Hepatocyte (in vitro differentiated cells): Measurements from ENCODE around the gene GRB10. TPM values are rescaled to one million over a fixed set of nuclear protein-coding genes. Genes with fewer than 3 reads are reported as not detected.

Experiments used
- DNase-seq: peaks from one replicate; pipeline ENCODE4 v3.0.0-alpha.2; 2016; ENCODE audit warnings: low spot score
- H2AFZ ChIP-seq: fragments of 200-600 bp; sonication (generic); 2 replicates; pipeline ENCODE4 v1.6.0; 2016; ENCODE audit warnings: antibody characterized with exemption, mild to moderate bottlenecking
- H3K27ac ChIP-seq: fragments of 200-600 bp; sonication (generic); 2 replicates; pipeline ENCODE4 v1.5.1; 2016; ENCODE audit warnings: mild to moderate bottlenecking
- H3K27me3 ChIP-seq: fragments of 200-600 bp; sonication (generic); 2 replicates; pipeline ENCODE4 v1.6.1; 2016
- H3K36me3 ChIP-seq: fragments of 200-600 bp; sonication (generic); replicated peaks from 2 replicates; pipeline ENCODE4 v1.5.1; 2016; ENCODE audit warnings: low read depth; ENCODE audit not compliant: insufficient read depth
- H3K4me1 ChIP-seq: fragments of 200-600 bp; sonication (generic); 2 replicates; pipeline ENCODE4 v1.5.1; 2016; ENCODE audit warnings: mild to moderate bottlenecking, moderate library complexity; ENCODE audit not compliant: insufficient read depth
- H3K4me2 ChIP-seq: fragments of 200-600 bp; sonication (generic); 2 replicates; pipeline ENCODE4 v1.6.0; 2016
- H3K4me3 ChIP-seq: fragments of 200-600 bp; sonication (generic); 2 replicates; pipeline ENCODE4 v1.5.1; 2016; ENCODE audit warnings: mild to moderate bottlenecking
- H3K79me2 ChIP-seq: fragments of 200-600 bp; sonication (generic); 2 replicates; pipeline ENCODE4 v1.6.0; 2017; ENCODE audit warnings: mild to moderate bottlenecking
- H3K9me2 ChIP-seq: fragments of 200-600 bp; sonication (generic); replicated peaks from 2 replicates; pipeline ENCODE4 v1.6.0; 2017; ENCODE audit warnings: mild to moderate bottlenecking; ENCODE audit not compliant: insufficient read depth
- H3K9me3 ChIP-seq: fragments of 200-600 bp; sonication (generic); 2 replicates; pipeline ENCODE4 v1.5.1; 2016; ENCODE audit warnings: low read depth, mild to moderate bottlenecking
- H4K20me1 ChIP-seq: fragments of 200-600 bp; sonication (generic); 2 replicates; pipeline ENCODE4 v1.6.0; 2016; ENCODE audit warnings: mild to moderate bottlenecking; ENCODE audit not compliant: insufficient read depth, poor library complexity, severe bottlenecking
- EZH2 ChIP-seq: fragments of 200-600 bp; sonication (generic); IDR thresholded peaks from 2 replicates; pipeline ENCODE4 v1.6.1; 2016; ENCODE audit warnings: antibody characterized with exemption, mild to moderate bottlenecking, borderline replicate concordance
- EZH2phosphoT487 ChIP-seq: fragments of 200-600 bp; sonication (generic); IDR thresholded peaks from one replicate; pipeline ENCODE4 v1.6.1; 2018; ENCODE audit warnings: antibody characterized with exemption, mild to moderate bottlenecking, low read depth, moderate library complexity; ENCODE audit not compliant: unreplicated experiment, severe bottlenecking
- WGBS: methylation state at CpG from one replicate; pipeline ENCODE4 v1.1.6; 2016; ENCODE audit warnings: low lambda C conversion rate; ENCODE audit errors: missing lambda C conversion rate; 5-methylcytosine and 5-hydroxymethylcytosine counted together
- polyA plus RNA-seq: library from polyadenylated mRNA; unstranded; fragments of >200 nt; fragmentation: Nextera tagmentation; extraction: Ambion mirVana; gene quantifications from 2 replicates; pipeline ENCODE4 v1.2.1, GENCODE V29; 2016
- total RNA-seq: library from RNA; depleted of rRNA; stranded (reverse); fragments of >200 nt; gene quantifications from 2 replicates; pipeline ENCODE4 v1.2.3, GENCODE V29; 2014
- TF ChIP-seq, protein P1 (sequence below): fragments of 200-600 bp; sonication (generic); IDR thresholded peaks from 2 replicates; pipeline ENCODE4 v1.5.1; 2016; ENCODE audit warnings: antibody characterized with exemption, mild to moderate bottlenecking; ENCODE audit not compliant: poor library complexity

The GRB10 gene
- total and polyA plus RNA-seq, 2 experiments from 2014 or later, result 47.6 to 65.9 TPM

DNA sequence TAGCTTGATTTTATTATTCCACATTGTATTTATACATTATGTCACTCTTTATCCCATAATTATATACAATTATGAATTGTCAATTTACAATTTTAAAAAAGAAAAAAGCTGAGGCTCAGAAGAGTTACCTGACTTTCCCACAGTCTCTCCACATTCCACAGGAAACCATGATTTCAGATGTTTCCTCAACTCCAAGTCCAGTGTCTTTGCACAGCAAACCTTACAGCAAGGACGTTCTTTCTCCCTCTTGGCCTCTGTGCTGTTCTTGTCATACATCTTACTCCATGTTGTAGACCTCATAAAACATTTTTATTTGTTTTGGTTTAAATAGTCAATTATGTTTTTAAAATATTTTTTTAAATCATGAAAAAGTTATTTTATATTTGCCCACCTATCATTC, 34.9 kb upstream of the GRB10 start:
- Histone ChIP-seq H3K9me3 (no peaks in the 10 kb centered on the region), H3K27ac (no peak overlapping the region), H3K79me2 (no peaks in the 10 kb centered on the region), H3K4me1 (peaks cover 4% of the 10 kb centered on the region), H4K20me1 (no peaks in the 10 kb centered on the region), H3K27me3 (no peaks in the 10 kb centered on the region), H2AFZ (no peak overlapping the region), H3K4me2 (no peak overlapping the region), H3K36me3 (no peaks in the 10 kb centered on the region), H3K9me2 (no peaks in the 10 kb centered on the region), H3K4me3 (no peak overlapping the region)
- no peak for DNase-seq
- TF ChIP-seq EZH2, result no peak
- TF ChIP-seq EZH2phosphoT487, result no peak
- TF ChIP-seq, protein P1, sequence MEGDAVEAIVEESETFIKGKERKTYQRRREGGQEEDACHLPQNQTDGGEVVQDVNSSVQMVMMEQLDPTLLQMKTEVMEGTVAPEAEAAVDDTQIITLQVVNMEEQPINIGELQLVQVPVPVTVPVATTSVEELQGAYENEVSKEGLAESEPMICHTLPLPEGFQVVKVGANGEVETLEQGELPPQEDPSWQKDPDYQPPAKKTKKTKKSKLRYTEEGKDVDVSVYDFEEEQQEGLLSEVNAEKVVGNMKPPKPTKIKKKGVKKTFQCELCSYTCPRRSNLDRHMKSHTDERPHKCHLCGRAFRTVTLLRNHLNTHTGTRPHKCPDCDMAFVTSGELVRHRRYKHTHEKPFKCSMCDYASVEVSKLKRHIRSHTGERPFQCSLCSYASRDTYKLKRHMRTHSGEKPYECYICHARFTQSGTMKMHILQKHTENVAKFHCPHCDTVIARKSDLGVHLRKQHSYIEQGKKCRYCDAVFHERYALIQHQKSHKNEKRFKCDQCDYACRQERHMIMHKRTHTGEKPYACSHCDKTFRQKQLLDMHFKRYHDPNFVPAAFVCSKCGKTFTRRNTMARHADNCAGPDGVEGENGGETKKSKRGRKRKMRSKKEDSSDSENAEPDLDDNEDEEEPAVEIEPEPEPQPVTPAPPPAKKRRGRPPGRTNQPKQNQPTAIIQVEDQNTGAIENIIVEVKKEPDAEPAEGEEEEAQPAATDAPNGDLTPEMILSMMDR, result no peak
- WGBS, result 85% methylated on average over 1 of the region's 1 CpG

DNA sequence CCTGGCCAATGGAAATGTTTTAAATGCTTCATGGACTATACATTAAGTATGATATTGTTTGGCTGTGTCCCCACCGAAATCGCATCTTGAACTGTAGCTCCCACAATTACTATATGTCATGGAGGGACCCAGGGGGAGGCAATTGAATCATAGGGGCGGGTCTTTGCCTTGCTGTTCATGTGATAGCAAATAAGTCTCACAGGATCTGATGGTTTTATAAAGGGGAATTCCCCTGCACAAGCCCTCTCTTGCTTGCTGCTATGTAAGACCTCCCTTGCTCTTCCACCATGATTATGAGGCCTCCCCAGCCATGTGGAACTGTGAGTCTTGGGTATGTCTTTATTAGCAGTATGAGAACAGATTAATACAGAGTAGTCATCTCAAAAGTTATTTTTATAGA, 32.4 kb upstream of the GRB10 start:
- Histone ChIP-seq H3K27ac (no peak overlapping the region), H2AFZ (no peak overlapping the region), H3K79me2 (no peaks in the 10 kb centered on the region), H3K9me3 (no peaks in the 10 kb centered on the region), H3K36me3 (no peaks in the 10 kb centered on the region), H3K4me1 (no peaks in the 10 kb centered on the region), H3K27me3 (no peaks in the 10 kb centered on the region), H3K4me3 (no peak overlapping the region), H3K9me2 (no peaks in the 10 kb centered on the region), H3K4me2 (no peak overlapping the region), H4K20me1 (no peaks in the 10 kb centered on the region)
- no peak for DNase-seq
- 93% methylated on average over 3 of the region's 3 CpGs for WGBS
- no peak for TF ChIP-seq EZH2
- TF ChIP-seq, protein P1, result no peak
- no peak for TF ChIP-seq EZH2phosphoT487

- H3K9me2 ChIP-seq, result no peaks in the 10 kb centered on the region
- H3K27ac ChIP-seq, result no peak overlapping the region
- no peak overlapping the region for H2AFZ ChIP-seq
- no peaks in the 10 kb centered on the region for H3K4me1 ChIP-seq
- H3K4me3 ChIP-seq, result no peak overlapping the region
- H4K20me1 ChIP-seq, result no peaks in the 10 kb centered on the region
- 40% methylated on average over 3 of the region's 3 CpGs for WGBS
- TF ChIP-seq EZH2phosphoT487 (no peak), EZH2 (no peak)
- H3K79me2 ChIP-seq, result no peaks in the 10 kb centered on the region
- no peaks in the 10 kb centered on the region for H3K36me3 ChIP-seq
- no peaks in the 10 kb centered on the region for H3K27me3 ChIP-seq
- H3K4me2 ChIP-seq, result no peak overlapping the region
- H3K9me3 ChIP-seq, result no peaks in the 10 kb centered on the region
- DNase-seq, result no peak
Observed at GRCh38 chr7:50814166-50814565, 31.5 kb upstream of the GRB10 start.

GRCh38 chr7:50812841-50813475, 30.3 kb upstream of the GRB10 start:
- no peaks in the 10 kb centered on the region for H3K36me3 ChIP-seq
- H3K27ac ChIP-seq, result no peak overlapping the region
- no peaks in the 10 kb centered on the region for H3K27me3 ChIP-seq
- TF ChIP-seq, protein P1, result no peak
- TF ChIP-seq EZH2phosphoT487 (no peak), EZH2 (no peak)
- H3K4me3 ChIP-seq, result no peak overlapping the region
- H3K4me1 ChIP-seq, result no peaks in the 10 kb centered on the region
- peak; percentile 74 for DNase-seq
- H3K79me2 ChIP-seq, result no peaks in the 10 kb centered on the region
- WGBS, result 76% methylated on average over 1 of the region's 1 CpG
- no peaks in the 10 kb centered on the region for H3K9me3 ChIP-seq
- H3K9me2 ChIP-seq, result no peaks in the 10 kb centered on the region
- H3K4me2 ChIP-seq, result no peak overlapping the region
- H2AFZ ChIP-seq, result no peak overlapping the region
- no peaks in the 10 kb centered on the region for H4K20me1 ChIP-seq
